Measurements from ENCODE around the gene FMR1. TPM values are rescaled to one million over a fixed set of nuclear protein-coding genes. Genes with fewer than 3 reads are reported as not detected.

Gene FMR1
- 15.6 and 18.4 TPM in 2 replicates for total RNA-seq (2014; rRNA removed; shearing (Covaris generic))

DNA sequence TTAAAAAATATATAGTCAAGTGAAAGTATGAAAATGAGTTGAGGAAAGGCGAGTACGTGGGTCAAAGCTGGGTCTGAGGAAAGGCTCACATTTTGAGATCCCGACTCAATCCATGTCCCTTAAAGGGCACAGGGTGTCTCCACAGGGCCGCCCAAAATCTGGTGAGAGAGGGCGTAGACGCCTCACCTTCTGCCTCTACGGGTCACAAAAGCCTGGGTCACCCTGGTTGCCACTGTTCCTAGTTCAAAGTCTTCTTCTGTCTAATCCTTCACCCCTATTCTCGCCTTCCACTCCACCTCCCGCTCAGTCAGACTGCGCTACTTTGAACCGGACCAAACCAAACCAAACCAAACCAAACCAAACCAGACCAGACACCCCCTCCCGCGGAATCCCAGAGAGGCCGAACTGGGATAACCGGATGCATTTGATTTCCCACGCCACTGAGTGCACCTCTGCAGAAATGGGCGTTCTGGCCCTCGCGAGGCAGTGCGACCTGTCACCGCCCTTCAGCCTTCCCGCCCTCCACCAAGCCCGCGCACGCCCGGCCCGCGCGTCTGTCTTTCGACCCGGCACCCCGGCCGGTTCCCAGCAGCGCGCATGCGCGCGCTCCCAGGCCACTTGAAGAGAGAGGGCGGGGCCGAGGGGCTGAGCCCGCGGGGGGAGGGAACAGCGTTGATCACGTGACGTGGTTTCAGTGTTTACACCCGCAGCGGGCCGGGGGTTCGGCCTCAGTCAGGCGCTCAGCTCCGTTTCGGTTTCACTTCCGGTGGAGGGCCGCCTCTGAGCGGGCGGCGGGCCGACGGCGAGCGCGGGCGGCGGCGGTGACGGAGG is at the start of gene FMR1:
Gene FMR1, plus strand, starts transcription at position 728 of the 831 bp plus-strand sequence. CDS start 261 bp downstream, outside the sequence.
- in situ Hi-C loops (cut with HindIII; ENCODE audit: low sequenced_read_pairs), result no loop called here
- DNase-seq (ENCODE audit: low spot score), result peak; percentile 88

- in situ Hi-C loops (cut with HindIII; ENCODE audit: low sequenced_read_pairs), result no loop called here
- no peak for DNase-seq (ENCODE audit: low spot score)
Measured at GRCh38 chrX:147875866-147876596, 35.7 kb upstream of the FMR1 start.

DNA sequence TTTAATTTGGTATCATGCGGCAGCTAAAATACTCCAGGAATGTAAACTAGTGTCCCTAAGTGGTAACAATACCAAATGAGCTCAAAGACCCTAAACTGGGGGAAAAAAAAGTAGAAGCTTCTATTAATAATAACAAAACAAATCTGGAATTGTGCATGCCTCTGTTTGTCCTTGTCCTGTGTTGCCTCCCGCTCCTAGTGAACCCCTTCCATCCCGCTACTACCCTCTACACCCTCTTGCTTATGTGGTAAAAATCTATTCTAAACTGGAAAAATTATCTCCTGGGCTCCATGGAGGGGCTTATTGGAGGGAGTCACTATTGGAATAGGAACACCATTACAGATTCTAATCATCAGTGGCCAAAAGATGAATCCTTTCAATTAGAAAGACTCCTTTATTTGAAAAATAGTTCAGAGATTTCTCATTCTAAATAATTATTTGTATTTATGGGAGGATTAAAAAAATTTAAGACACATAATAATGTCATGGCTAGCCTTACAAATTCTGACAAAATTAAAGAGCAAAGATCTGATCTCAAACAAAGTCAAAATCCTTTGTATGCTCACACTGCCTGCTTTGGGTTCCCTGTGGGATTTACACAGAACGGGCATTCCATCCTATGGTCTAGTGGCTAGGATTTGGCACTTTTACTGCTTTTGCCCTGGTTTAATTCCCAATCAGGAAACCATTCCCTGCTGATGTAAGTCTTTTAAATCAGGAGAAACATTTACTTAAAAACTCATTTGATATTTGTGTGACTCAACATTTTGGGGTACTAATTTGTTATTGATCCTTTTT is 34.7 kb upstream of the FMR1 start:
- no peak for DNase-seq (ENCODE audit: low spot score)

DNA sequence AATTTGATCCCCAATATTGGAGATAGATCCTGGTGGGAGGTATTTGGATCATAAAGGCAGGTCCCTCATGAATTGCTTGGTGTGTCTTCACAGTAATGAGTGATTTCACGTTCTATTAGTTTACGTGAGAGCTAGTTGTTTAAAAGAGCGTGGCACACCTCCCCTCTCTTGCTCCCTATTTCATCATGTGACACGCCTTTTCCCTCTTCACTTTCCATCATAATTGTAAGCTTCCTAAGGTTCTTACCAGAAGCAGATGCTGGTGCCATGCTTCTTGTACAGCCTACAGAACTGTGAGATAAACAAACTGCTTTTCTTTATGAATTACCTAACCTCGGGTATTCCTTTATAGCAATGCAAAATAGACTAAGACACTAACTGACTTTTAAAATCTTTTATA is 34.0 kb upstream of the FMR1 start:
- in situ Hi-C loops (cut with HindIII; ENCODE audit: low sequenced_read_pairs), result no loop called here
- DNase-seq (ENCODE audit: low spot score), result no peak

More for the DNA sequence above, 34.7 kb upstream of the FMR1 start:
- in situ Hi-C loops (cut with HindIII; ENCODE audit: low sequenced_read_pairs), result no loop called here

DNA sequence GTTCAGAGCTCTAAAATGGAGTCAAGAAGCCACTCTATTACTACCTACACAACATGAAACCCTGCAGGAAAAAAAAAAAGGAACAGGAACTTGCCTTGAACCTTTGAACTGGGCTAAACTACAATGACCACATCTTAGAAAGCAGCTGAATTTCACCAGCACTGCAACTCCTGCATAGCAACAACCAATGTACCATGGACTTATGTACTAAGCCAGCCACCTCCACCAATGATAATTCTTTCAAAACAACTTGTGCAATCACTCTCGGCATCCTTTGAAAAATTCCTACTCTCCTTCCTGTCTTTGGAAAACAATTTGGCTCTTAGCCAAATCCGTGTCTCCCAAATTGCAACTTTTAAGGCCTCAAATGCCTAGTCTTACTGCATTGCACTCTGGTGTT is 26.8 kb upstream of the FMR1 start:
- no peak for DNase-seq (ENCODE audit: low spot score)
- in situ Hi-C loops (cut with HindIII; ENCODE audit: low sequenced_read_pairs), result no loop called here

DNA sequence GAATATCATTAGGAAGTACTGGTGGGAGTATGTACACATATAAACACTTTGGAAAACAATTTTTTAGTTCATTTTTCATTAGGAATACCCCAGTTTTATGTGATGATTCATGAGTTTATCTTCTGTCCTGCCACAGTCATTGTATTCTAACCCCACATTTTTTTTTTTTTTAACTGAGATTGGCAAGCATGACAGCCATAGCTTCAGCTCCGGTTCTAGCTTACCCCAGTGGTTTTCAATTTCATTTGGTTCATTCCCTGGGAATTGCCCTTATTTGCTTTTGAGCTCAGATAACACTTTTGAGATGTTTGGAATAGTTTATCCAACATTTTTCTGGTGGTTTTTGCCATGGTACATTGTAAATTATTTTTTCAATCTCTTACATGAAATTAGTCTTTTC is 21.0 kb upstream of the FMR1 start:
- in situ Hi-C loops (cut with HindIII; ENCODE audit: low sequenced_read_pairs), result no loop called here

DNA sequence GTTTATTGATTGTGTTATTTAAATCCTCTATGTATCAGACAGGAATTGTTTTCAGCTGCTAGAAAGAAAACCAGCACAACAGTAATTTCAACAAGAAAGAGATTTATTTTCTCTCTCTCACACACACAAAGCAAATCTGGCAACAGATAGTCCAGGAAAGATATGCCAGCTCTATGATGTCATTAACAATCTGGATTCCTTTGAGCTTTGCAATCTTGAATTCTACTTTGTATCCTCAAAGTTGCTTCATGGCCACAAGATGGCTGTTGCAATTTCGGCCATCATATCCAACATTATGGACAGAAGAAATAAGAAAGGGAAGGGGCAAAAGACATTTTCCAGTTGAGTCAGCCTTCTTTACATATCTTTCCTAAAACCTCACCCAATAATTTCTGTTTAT is 19.8 kb upstream of the FMR1 start:
- in situ Hi-C loops (cut with HindIII; ENCODE audit: low sequenced_read_pairs), result no loop called here
- DNase-seq (ENCODE audit: low spot score), result no peak

More for the DNA sequence above, 21.0 kb upstream of the FMR1 start:
- no peak for DNase-seq (ENCODE audit: low spot score)

GRCh38 chrX:147893741-147894140 is 18.0 kb upstream of the FMR1 start:
- DNase-seq (ENCODE audit: low spot score), result no peak

DNA sequence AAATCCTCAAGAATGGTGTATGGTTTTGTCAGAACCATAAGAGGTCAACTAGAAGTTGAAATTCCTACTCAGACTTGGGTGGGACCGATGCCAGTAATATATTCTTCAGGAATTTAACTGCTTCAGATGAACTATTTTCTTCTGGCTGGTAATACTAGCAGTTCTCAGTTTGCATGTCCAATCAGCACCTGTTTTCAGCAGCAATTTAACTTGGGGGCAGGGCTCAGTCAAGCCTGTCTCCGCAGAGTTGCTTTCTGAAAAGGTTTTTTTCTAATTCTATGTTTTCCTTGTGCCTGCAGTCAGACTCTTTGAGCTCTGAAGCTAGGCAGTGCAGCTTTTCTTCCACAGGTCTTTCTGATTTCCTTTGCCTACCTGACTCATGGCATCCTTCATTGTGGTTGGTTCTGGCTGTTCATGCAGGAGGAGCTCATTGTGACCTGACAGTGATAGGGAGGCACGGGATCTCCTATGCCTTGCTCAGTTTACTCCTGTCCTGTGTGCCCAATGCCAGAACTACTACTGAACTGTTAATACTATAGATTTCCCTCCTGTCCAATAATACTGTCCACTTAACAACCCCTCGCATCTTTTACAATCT is 17.3 kb upstream of the FMR1 start:
- no peak for DNase-seq (ENCODE audit: low spot score)
- in situ Hi-C loops (cut with HindIII; ENCODE audit: low sequenced_read_pairs), result no loop called here

More at GRCh38 chrX:147893741-147894140, 18.0 kb upstream of the FMR1 start:
- in situ Hi-C loops (cut with HindIII; ENCODE audit: low sequenced_read_pairs), result no loop called here

- DNase-seq (ENCODE audit: low spot score), result no peak
- in situ Hi-C loops (cut with HindIII; ENCODE audit: low sequenced_read_pairs), result no loop called here
Measured at GRCh38 chrX:147897117-147897516, 14.6 kb upstream of the FMR1 start.

- DNase-seq (ENCODE audit: low spot score), result no peak
- in situ Hi-C loops (cut with HindIII; ENCODE audit: low sequenced_read_pairs), result no loop called here
Measured at GRCh38 chrX:147898951-147899350, 12.8 kb upstream of the FMR1 start.

DNA sequence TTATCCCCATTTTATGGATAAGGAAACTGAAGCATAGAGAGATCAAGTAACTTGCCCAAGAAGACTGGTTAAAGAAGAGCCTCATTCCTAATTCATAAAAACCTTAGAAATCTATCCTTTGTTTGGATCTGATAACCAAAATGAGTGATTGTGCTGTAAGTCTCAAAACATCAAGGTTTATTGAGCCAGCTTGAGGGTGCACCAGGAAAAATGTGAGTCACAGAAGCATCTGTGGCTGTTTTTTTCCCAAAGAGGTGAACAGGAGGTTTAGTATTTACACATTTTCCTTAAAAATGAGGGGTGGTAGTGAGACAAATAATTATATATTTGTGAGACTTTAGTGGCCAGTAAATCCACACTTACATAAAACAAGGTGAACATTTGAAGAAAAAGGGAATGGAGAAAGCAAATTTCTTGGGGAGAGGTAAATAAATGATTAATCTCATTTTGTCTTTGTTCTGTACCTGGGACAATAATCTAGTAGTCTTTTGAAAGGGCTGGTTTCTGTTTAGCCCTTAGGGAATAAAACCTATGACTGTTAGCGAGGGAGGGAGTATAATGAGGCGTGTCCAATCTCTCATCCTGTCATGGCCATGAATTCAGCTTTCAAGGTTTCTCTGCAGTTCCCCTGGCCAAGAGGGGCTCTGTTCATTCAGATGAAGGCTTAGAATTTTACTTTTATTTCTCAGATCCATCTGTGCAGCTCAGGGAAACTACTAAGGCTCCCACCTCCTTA is 12.2 kb upstream of the FMR1 start:
- in situ Hi-C loops (cut with HindIII; ENCODE audit: low sequenced_read_pairs), result no loop called here
- no peak for DNase-seq (ENCODE audit: low spot score)

DNA sequence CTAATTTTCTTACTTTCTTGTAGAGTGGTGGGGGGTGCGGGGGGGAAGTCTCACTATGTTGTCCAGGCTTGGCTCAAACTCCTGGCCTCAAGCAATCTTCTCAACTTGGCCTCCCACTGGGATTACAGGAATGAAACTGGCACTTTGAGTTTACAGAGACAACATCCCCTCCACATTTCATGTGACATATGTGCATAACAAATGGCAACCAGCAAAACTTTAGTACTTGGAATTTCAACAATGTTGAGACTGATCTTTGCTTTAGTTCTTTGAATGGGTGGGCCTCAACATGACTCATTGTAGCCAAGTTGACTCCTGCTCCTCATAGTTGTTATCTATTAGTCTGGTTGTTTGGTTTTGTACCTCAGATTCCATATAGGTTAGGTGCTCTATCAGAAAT is 11.4 kb upstream of the FMR1 start:
- in situ Hi-C loops (cut with HindIII; ENCODE audit: low sequenced_read_pairs), result no loop called here
- DNase-seq (ENCODE audit: low spot score), result no peak

- in situ Hi-C loops (cut with HindIII; ENCODE audit: low sequenced_read_pairs), result no loop called here
Measured at GRCh38 chrX:147901461-147902126, 10.1 kb upstream of the FMR1 start.

DNA sequence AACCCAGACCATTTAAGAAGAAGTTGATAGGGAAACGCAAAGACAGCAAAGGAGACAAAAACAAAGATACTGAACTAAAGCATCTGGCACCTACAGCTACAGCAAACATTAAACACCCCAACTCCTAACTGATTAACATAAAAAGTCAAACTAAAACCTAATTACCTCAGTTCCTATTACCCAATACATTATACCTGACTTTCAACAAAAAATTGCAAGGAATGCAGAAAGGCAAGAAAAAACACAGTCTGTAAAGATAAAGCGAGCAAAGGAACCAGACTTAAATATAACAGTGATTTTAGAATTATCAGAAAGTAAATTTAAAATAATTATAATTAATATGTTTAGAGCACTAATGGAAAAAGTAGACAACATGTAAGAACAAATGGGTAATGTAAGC is 9.4 kb upstream of the FMR1 start:
- DNase-seq (ENCODE audit: low spot score), result no peak

More at GRCh38 chrX:147901461-147902126, 10.1 kb upstream of the FMR1 start:
- no peak for DNase-seq (ENCODE audit: low spot score)

DNA sequence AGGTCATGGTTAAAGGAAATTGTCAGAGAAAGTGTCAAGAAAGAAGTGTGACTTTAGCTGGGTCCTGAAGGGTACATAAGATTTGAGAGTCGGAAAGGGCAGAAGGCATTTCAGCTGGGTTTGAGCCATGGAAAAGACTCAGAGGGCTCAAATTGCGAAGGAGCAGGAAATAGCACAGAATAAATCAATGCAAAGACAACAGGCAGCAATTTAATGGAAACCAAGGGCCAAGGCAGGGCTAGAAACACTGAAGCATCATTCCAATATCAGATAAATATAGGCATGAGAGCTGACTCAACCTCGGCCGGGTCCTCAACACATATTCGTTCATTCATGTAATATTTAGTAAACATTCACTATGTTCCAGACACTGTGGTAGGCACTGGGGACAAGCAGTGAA is 3.6 kb upstream of the FMR1 start:
- in situ Hi-C loops (cut with HindIII; ENCODE audit: low sequenced_read_pairs), result no loop called here
- DNase-seq (ENCODE audit: low spot score), result no peak

More for the DNA sequence above, 9.4 kb upstream of the FMR1 start:
- in situ Hi-C loops (cut with HindIII; ENCODE audit: low sequenced_read_pairs), result no loop called here

GRCh38 chrX:147910607-147911006 is 1.1 kb upstream of the FMR1 start:
- in situ Hi-C loops (cut with HindIII; ENCODE audit: low sequenced_read_pairs), result no loop called here
- DNase-seq (ENCODE audit: low spot score), result no peak

All from G401 (cell line).